ENCODE measurements around the gene AGFG1. TPM values are rescaled to one million over a fixed set of nuclear protein-coding genes. Genes with fewer than 3 reads are reported as not detected.
A peak's percentile ranks its signal among the peaks of the same experiment; 100 is the strongest.

Gene AGFG1
- total RNA-seq, 1 donor from 2014 or later: 33.9 TPM

DNA sequence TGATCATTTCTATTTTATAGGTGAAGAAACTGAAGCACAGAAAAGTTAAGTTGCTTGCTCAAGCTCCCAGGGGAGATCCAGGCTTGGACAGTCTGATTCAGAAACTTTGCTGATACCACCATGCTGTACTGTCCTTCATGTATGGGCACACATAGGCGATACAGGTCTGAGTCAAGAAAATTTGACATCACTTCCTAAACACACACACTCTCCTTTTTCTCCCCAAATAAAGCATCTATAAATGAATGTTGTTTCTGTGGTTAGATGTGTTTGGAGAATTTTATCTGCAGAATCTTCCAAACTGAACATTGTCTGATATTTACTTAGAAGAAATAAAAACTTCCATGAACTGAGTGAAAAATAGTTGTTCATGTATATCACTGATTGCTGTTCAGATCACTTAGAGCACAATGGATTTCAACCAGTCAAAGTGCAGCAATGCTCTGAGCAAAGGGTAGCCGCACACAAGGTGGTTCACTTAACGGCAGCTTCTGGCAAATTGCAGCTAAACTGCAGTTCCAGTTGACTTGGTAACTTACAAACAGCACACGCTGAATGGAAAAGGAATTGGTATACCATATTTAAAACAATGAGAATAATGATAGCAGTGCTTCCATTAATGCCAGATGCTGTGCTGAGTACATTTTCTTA lies 10.0 kb upstream of the AGFG1 start:
- DNase-seq (ENCODE audit: low spot score): no peak

DNA sequence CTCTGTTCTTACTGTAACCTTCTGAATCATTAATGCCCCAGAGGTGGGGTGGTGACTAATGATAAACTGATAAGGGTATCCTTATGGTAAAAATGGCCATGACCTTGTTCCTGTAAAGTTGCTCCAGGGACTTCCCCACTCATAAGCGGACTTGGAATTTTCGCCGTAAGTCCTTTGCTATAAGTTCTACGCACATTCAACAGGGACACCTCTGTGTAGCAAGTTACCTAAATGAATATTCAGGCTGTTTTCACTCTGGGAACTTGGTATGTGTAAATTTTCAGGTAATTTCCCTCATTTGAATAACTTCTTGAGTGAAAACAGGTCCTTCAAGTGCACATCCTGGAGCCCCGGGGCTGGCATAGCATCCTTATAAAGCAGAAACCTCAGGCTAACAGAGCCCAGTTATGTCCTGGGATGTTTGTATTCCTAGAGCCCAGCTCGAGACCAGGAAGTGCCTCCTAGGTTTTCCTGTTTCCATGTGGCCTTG lies 9.4 kb upstream of the AGFG1 start:
- no peak for DNase-seq (ENCODE audit: low spot score)

DNA sequence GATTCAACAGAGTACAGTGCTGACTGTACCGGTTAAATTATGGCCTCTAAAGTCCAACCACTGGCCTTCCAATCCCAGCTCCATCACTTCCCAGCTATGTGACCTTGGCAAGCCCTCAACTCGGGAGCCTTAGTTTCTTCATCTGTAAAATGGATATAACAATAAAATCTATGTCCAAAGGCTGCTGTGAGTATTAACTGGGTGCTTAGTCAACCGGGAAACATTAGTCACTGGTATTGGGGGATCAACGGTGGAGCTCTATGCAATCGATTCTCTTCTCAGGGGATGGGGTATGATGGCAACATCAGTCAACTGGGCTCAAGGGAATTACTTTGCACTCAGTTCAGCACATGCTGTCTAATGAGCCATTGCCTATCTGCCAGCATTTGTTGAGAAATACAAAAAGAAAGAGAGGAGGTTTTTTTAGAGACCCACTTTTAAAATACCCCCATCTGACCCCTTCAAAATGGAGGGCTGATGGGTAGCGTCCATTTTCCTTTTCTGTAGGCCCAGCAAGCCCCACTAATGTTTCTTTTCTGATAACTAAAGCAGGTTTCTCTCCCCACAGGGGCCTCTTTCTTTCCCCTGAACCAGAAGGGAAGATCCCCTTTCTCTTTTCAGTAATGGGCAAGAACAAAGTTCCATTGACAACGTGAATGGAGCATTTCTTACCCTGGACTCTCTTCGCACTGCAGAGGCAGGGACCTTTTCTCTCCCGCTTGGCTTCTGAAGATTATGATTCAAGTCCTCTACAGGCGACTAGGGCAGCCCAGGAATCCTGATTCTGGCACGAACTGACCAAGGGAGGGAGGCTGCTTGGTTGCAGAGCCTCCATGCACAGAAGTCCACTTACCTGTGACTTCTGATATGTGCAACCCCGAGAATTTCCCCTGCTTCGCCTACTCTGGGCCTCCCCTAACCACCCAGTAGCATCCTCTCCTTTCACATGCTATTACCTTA lies 8.7 kb upstream of the AGFG1 start:
- DNase-seq (ENCODE audit: low spot score): no peak

DNA sequence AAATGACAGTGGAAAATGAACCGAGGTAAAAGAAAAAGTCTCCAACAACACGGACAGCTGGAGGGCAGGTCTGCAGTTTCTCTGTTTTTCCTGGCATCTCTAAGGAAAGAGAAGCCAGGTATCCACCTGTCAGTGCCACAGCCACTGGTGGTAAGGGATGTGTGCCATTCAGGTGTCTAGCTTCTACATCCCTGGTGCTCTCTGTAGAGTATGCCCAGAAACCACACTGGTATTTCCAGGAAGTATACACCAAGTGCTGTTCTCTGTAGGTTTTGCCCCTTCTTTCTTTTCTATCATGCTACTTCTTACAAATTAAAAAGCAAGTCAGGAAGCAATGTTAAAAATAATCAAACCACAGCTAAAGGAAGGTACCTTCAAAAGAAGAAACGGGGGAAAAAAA lies 7.6 kb upstream of the AGFG1 start:
- no peak for DNase-seq (ENCODE audit: low spot score)

DNA sequence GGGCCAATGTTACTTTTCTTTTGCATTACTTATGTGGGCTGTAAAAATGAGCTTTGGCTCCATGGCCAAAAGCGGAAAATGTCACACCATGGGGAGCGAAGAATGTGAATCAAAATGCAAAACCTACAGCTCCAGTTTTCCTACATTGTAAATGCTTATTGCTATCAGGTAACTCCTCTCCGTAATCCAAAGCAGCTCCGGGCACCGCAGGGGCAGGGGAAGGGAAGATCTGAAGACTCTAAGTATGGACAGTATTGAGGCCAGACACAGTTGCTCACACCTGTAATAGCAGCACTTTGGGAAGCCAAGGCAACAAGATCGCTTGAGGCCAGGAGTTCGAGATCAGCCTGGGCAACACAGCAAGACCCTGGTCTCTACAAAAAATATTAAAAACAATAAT lies 7.1 kb upstream of the AGFG1 start:
- no peak for DNase-seq (ENCODE audit: low spot score)

DNA sequence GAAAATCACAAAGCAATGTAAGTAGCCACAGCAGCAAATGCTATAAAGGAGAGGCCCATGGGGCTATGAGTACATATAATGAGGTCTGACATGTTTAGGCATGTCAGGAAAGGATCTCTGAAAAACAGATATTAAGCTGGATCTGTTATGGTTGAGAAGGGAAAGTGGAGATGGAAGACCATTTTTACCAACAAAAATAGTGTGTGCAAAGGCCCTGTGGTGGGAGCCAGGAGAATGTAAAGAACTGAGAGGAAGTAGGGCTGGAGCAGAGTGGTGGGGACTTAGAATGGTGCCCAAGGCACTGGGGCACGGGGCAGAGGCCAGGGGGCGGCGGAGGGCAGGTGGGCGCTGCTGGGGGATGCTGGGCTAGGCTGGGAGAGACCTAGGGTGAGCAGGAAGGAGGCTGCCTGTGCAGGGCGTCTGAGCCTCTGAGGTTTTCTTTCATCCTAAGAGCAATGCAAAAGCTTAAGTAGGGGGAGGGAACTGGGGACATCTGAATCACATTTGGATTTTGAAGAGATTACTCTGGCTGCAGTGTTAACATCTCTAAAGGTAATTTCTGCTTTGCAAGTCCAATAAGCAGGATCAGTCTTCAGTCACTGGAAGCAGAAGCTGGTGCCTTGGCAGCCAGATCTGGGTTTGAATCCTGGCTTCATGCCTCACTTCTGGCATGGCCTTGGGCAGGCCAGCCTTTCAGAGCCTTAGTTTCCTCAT lies 4.9 kb upstream of the AGFG1 start:
- peak; percentile 92 for DNase-seq (ENCODE audit: low spot score)

DNA sequence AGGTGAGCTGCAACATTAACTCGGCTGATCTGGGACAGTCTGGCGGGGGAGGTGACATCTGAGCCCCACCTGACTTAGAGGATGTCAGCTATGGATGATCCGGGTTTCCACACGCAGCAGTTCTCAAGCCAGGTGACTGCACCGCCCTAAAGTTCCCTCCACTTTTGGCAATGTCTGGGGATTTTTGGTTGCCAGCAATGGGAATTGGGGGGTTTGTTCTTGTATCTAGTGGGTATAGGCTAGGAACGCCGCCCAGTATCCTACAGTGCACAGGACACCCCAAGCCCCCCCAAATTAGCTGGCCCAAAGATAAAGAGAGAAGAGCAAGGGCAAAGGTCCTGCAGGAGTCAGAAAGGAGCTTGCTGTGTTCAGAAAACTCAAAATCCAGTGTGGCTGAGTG lies 544 bp upstream of the AGFG1 start:
- no peak for DNase-seq (ENCODE audit: low spot score)

DNA sequence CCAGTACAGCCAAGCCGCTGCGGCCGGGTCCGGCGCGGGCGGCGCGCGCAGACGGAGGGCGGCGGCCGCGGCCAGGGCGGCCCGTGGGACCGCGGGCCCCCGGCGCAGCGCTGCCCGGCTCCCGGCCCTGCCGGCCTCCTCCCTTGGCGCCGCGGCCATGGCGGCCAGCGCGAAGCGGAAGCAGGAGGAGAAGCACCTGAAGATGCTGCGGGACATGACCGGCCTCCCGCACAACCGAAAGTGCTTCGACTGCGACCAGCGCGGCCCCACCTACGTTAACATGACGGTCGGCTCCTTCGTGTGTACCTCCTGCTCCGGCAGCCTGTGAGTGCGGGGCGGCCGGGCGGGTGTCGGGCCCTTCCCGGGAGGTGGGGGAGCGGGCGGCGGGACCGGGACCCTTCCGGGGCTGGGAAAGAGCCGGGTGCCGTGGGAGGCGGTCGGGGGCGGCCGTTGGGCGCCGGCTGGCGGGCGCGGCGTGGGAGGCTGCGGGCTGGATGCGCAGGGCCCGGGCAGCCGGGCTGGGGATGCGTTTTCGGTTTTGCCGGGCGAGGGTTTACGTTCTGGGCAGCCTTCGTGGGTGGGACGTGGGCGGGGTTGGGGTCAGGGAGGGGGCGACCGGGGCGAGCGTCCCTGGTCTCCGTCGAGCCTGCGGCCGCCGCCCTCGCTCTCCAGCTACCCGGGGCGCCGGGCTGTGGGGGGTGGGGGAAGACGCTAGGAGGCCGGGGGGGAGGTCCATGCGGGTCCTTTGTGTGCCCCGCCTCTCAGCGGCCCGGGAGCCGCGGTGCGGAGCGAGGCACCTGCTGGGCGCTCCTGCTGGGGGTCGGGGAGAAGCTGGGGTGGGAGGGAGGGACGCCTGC lies 537 bp downstream of the AGFG1 start:
- no peak for DNase-seq (ENCODE audit: low spot score)

DNA sequence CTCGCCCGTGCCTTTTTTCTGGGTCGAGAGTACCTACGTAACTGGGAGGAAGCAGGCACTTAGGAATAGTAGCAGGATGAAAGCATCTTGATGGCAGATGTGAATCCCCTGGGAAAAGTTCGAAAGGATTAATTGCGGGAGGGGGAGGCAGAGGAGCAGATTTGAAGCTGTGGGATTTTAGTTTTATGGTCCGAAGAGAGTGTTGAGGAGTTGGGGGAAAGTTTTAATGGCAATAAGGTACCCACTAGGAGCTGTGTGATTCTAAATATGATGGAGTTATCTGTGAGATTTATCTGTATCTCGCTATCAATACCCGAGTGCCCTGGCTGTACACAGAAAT lies 1.1 kb downstream of the AGFG1 start:
- no peak for DNase-seq (ENCODE audit: low spot score)

DNA sequence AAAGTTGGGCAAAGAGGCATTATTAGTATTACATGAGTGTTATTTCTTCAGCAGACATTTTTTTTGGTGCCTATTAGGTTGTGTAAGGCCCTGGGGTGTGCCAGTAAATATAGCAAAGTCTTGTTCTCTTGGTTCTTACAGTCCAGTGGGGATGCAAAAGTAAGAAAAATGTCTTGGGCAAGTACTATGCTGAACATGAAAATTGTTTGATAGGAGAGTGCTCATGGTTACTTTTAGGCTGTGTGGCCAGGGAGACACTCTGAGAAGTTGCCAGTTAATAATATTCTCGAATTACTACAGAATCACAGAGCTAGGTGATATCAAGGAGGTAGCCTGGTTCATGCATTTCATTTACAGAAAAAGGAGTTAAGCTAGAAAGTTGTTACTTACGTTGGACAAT lies 1.9 kb downstream of the AGFG1 start:
- DNase-seq (ENCODE audit: low spot score): no peak

DNA sequence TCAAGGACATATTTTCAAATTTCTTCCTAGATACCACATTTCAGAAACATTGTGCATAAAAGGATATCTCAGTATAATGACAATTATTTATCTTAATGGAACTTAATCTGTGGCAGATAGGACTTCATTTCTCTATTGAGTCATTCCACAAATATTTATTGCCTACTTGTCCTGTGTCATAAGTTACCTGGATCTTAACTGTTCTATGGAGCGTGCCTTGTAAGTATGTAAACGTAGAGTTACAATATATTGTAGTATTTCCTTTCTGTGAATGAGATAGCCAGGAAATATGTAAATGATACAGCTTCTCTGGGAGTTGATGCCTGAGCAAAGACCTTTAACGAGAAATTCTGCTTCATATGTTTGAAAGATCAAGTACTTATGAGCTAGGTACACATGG lies 2.5 kb downstream of the AGFG1 start:
- DNase-seq (ENCODE audit: low spot score): no peak

DNA sequence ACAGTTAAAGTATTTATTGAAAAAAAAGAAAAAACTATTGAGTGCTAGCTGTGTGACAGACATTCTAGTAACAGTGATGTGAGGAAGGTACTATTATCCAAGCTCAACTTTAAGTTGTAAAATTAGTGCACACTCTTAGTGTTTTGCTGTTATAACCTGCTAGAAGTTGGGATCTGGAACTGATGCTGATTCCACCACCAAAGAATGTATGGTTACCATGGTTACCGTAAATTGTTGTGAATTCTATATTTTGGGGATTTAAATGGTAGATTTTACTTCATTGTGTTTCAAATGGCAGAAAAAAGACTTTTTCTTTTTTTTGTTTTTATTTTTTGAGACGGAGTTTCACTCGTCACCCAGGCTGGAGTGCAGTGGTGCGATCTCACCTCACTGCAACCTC lies 5.3 kb downstream of the AGFG1 start:
- no peak for DNase-seq (ENCODE audit: low spot score)

DNA sequence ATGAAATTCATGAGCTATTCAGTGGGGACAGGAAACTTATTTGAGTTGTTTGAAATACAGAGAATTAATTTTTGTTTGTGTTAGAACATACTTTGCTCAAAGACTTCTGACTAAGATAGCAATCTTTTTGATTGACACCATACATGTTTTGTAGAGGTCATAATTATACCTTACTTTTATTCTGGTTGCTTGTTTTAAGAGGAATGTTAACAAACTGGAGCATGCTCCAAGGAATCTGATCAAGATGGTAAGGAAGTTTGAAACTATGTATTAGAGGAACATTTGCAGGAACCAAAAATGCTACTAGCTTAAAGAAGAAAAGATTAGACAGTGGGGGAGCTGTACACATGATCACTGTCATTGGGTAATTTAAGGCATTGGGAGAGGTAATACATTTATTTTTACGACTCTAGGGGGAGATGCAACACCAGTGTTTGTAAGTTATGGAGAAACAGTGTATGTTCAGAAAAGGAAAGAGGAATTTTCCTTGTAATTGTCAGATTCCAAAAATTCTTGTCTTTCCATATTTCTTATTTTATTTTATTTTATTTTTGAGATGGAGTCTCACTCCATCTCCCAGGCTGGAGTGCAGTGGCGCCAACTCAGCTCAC lies 8.0 kb downstream of the AGFG1 start:
- peak; percentile 59 for DNase-seq (ENCODE audit: low spot score)

DNA sequence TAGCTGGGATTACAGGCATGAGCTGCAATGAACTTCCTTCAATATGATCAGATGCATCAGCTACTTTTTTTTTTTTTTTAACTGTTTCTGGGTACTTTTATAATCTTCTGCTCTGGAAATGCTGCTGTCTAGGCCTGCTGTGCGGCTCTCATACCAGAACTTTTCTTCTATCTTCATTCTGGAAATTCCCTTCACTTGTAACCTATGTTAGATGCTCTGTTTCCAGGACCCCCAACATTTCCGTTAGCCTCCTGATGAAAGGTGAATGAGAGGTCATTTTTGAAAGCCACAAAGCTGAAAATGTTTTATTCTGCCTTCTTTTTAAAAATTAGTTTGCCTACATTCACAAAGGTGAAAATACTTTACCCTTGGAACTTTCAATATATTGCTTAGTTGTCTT lies 8.6 kb downstream of the AGFG1 start:
- no peak for DNase-seq (ENCODE audit: low spot score)

DNA sequence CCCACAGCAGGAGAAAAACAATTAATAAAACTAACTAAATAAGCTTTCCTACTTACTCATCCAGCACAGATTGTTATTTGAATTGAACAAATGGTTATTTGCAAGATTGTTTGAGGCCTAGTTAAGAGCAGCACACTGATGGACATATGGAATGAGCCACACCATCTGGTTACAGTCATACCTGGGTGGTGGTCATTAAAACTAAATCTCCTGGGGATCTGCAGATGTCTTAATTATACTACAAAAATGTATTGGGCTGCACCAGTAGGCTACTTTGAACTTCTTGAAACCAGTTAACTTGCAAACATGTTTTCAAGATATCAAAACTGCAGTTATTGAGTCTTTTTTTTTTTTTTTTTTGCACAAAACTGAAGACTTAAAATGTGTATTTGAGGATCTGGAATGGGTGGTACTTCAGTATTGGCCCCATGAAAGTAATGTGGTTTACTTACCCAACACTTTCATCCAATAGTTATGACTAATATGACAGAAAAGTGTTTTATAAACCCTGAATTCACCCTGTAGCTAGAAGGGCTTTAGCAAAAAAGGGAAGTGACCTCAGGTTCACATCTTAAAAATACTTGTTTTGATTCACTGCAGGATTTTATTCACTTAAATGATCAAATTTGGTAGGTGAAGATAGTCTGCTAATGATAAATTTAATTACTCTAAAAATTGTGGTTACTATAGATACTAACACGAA lies 10.8 kb downstream of the AGFG1 start:
- no peak for DNase-seq (ENCODE audit: low spot score)

DNA sequence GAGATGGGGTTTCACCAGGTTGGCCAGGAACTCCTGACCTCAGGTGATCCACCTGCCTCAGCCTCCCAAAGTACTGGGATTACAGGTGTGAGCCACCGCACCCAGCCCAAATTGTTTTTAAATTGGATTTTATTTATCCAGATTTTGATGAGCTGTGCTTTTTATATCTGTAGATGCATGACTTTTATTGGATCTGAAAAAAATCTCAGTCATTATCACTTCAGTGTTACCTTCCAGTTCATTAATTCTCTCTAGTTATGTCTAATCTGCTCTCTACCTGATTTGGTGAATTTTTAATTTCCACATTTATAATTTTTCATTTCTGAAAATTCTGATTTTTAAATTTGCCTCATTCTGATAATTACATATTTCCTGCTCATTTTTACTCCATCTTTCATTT lies 13.5 kb downstream of the AGFG1 start:
- DNase-seq (ENCODE audit: low spot score): no peak

DNA sequence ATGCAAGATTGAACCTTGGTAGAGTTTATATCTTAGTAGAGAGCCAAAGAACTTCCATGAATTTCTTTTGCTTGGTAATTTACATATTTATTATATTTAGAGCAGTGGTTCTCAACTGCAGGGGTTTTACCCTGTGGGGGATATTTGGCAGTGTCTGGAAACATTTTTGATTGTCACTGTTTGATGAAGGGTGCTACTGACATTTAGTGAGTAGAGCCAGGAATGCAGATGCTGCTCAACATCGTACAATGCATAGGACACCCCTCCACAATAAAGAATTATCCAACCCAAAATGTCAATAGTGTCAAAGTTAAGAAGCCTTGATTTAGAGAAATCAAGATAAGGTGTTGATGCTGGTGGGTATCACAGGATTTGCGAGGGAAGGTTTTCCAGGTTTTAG lies 14.7 kb downstream of the AGFG1 start:
- no peak for DNase-seq (ENCODE audit: low spot score)

DNA sequence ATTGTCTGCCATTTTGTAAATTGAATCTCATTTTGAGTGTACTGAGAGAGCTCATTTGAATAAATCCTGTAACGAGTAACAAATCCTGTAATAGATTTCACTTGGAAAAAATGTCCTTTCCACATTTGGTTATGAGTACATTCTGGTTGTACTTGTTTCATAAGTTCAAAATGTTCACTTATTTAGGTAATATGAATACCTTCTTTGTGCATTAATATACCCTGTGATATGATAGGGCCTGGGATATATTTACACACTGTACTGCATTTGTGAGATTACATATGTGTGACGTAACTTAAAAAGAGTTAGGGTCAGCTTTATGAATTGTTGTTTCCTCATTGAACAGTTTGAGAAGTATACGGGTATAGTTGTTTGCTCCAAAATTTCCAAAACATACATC lies 16.1 kb downstream of the AGFG1 start:
- DNase-seq (ENCODE audit: low spot score): no peak

DNA sequence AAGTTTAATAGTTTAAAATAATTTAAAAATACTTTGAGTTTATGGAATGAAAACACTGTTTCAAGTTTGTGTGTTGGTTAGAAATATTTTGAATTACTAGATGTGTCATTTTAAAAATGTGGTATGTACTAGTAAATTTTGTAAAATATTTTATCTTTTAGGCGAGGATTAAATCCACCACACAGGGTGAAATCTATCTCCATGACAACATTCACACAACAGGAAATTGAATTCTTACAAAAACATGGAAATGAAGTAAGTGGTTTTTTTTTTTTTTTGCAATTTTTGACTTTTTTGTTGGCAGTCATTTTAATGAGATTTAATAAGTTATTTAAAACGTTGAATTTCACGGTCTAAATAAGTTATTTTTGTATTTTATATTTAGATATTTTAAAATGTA lies 19.4 kb downstream of the AGFG1 start:
- DNase-seq (ENCODE audit: low spot score): no peak

DNA sequence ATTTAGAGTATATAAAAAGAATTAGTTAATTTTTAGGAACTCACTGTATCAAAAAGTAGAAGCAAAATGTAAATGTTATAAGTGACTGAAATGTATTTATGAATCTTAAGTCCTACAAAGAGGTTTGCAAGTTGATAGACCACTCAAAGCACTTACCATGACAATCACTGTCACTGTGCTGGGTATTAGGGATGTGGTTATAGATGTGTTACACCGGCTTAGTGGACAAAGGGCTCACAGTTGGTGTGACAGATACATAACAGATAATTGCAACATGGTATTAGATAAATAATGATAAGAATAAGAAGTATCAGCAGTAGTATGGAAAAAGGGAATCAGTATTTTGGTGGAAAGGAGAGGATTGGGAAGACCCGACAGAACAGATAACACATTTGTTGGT lies 21.6 kb downstream of the AGFG1 start:
- no peak for DNase-seq (ENCODE audit: low spot score)
